Activated naive CD8-positive, alpha-beta T cell treated with anti-CD3 and anti-CD28 coated beads for 36 hours (primary cell): Measurements from ENCODE around the gene SNX8. TPM values are rescaled to one million over a fixed set of nuclear protein-coding genes. Genes with fewer than 3 reads are reported as not detected.
A peak's percentile ranks its signal among the peaks of the same experiment; 100 is the strongest.
"Not testable (repeated sequence)": the region's sequence is repeated elsewhere in the genome, so short reads cannot be mapped to it uniquely, and the experiment has no call there.

Experiments used
- DNase-seq: peaks from one replicate; pipeline ENCODE4 v3.0.0; 2021
- H3K27ac Mint-ChIP-seq: one replicate; pipeline ENCODE4 v1.8.0; 2022; ENCODE audit warnings: mild to moderate bottlenecking, moderate library complexity, mixed read lengths
- H3K27me3 Mint-ChIP-seq: one replicate; pipeline ENCODE4 v1.8.0; 2022; ENCODE audit warnings: mild to moderate bottlenecking, mixed read lengths
- H3K36me3 Mint-ChIP-seq: one replicate; pipeline ENCODE4 v1.8.0; 2021; ENCODE audit warnings: mild to moderate bottlenecking, mixed read lengths
- H3K4me1 Mint-ChIP-seq: one replicate; pipeline ENCODE4 v1.8.0; 2021; ENCODE audit warnings: mixed read lengths
- H3K4me3 Mint-ChIP-seq: one replicate; pipeline ENCODE4 v1.8.0; 2022; ENCODE audit warnings: mild to moderate bottlenecking, moderate library complexity, mixed read lengths
- H3K9me3 Mint-ChIP-seq: one replicate; pipeline ENCODE4 v1.8.0; 2022; ENCODE audit warnings: mixed read lengths
- total RNA-seq, 2 experiments: library from RNA; stranded (reverse); gene quantifications; one replicate each; pipeline ENCODE4 v1.2.3, GENCODE V29; 2021

SNX8 gene
- total RNA-seq, 2 experiments from 2014 or later, result 45.6 to 48.7 TPM

- Mint-ChIP-seq H3K4me3 (no peak overlapping the region), H3K27me3 (no peaks in the 10 kb centered on the region), H3K9me3 (no peaks in the 10 kb centered on the region), H3K4me1 (peaks cover 17% of the 10 kb centered on the region), H3K27ac (no peak overlapping the region), H3K36me3 (peaks cover 11% of the 10 kb centered on the region)
- no peak for DNase-seq
Observed at GRCh38 chr7:2309889-2310331, 4.3 kb downstream of the SNX8 start.

DNA sequence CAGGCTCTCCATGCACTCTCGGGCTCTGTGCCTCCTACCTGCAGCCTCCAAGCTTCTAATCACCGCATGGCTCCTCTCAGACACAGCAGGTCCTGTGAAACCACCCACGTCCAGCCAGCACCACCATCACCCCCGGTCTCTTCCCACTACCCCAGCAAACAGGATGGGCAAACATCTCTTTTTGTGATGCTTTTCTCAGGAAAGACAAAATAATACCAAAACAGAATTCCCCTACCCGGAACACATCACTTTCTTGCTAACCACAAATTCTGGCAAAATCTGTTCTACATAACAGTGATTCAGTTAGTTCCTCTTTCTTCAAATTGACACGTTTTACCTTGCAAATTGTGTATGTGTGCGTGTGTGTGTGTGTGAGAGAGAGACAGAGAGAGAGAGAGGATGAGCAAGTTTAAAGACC is 6.5 kb downstream of the SNX8 start:
- no peak for DNase-seq
- no peak overlapping the region for H3K27ac Mint-ChIP-seq
- peaks cover 14% of the 10 kb centered on the region for H3K4me1 Mint-ChIP-seq
- no peaks in the 10 kb centered on the region for H3K9me3 Mint-ChIP-seq
- no peaks in the 10 kb centered on the region for H3K27me3 Mint-ChIP-seq
- no peak overlapping the region for H3K4me3 Mint-ChIP-seq
- H3K36me3 Mint-ChIP-seq, result peaks cover 11% of the 10 kb centered on the region

DNA sequence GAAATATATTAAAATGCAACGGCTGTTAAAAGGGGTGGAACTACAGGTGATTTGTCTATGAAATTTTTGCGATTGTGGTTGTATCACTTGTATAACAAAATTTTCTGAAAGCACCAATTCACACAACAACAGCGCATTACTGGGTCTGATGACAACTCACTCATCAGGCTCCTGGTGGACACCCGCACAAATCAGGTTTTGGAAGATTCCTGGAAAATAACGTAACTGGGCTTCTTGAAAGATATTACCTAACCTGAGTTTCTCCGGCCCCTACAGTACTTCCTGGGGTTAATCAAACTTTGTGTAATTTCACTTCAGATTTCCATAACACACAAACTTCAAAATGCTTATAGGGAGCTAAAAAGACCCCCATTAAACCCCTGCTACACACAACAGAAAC is 7.6 kb downstream of the SNX8 start:
- Mint-ChIP-seq H3K4me3 (no peak overlapping the region), H3K27me3 (no peaks in the 10 kb centered on the region), H3K9me3 (no peaks in the 10 kb centered on the region), H3K27ac (no peak overlapping the region), H3K36me3 (peaks cover 11% of the 10 kb centered on the region), H3K4me1 (peaks cover 7% of the 10 kb centered on the region)
- DNase-seq, result no peak

DNA sequence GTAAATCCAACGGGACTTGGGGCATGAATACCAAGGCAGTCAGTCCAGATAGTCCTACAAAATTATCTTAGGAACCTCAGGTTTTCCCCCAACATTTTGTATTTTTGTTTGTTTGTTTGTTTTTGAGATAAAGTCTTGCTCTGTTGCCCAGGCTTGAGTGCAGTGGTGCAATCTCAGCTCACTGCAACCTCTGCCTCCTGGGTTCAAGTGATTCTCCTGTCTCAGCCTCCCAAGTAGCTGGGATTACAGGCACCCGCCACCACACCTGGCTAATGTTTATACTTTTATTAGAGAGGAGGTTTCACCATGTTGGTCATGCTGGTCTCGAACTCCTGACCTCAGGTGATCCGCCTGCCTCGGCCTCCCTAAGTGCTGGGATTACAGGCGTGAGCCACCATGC is 9.0 kb downstream of the SNX8 start:
- H3K9me3 Mint-ChIP-seq, H3K4me3 Mint-ChIP-seq, H3K27ac Mint-ChIP-seq, H3K27me3 Mint-ChIP-seq, DNase-seq: not testable (repeated sequence)
- Mint-ChIP-seq H3K36me3 (peaks cover 11% of the 10 kb centered on the region), H3K4me1 (peaks cover 19% of the 10 kb centered on the region)

GRCh38 chr7:2303520-2303919 is 10.7 kb downstream of the SNX8 start:
- H3K4me3 Mint-ChIP-seq, result not testable (repeated sequence)
- peaks cover 36% of the 10 kb centered on the region for H3K4me1 Mint-ChIP-seq

DNA sequence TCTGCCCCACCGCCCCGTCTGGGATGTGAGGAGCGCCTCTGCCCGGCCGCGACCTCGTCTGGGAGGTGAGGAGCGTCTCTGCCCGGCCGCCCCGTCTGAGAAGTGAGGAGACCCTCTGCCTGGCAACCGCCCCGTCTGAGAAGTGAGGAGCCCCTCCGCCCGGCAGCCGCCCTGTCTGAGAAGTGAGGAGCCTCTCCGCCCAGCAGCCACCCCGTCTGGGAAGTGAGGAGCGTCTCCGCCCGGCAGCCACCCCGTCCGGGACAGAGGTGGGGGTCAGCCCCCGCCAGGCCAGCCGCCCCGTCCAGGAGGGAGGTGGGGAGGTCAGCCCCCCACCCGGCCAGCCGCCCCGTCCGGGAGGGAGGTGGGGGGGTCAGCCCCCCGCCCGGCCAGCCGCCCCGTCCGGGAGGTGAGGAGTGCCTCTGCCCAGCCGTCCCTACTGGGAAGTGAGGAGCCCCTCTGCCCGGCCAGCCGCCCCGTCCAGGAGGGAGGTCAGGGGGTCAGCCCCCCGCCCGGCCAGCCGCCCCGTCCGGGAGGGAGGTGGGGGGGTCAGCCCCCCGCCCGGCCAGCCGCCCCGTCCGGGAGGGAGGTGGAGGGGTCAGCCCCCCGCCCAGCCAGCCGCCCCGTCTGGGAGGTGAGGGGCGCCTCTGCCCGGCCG is 11.4 kb downstream of the SNX8 start:
- not testable (repeated sequence) for H3K4me3 Mint-ChIP-seq, H3K27ac Mint-ChIP-seq, H3K9me3 Mint-ChIP-seq, DNase-seq, H3K27me3 Mint-ChIP-seq, H3K36me3 Mint-ChIP-seq
- H3K4me1 Mint-ChIP-seq, result peaks cover 38% of the 10 kb centered on the region

More at GRCh38 chr7:2303520-2303919, 10.7 kb downstream of the SNX8 start:
- H3K9me3 Mint-ChIP-seq, H3K36me3 Mint-ChIP-seq, DNase-seq, H3K27ac Mint-ChIP-seq, H3K27me3 Mint-ChIP-seq: not testable (repeated sequence)

- no peak for DNase-seq
- Mint-ChIP-seq H3K27ac (no peak overlapping the region), H3K4me3 (no peak overlapping the region), H3K9me3 (no peaks in the 10 kb centered on the region), H3K36me3 (peaks cover 5% of the 10 kb centered on the region), H3K4me1 (peaks cover 32% of the 10 kb centered on the region), H3K27me3 (no peaks in the 10 kb centered on the region)
Observed at GRCh38 chr7:2301511-2301863, 12.8 kb downstream of the SNX8 start.

GRCh38 chr7:2299870-2300512 is 14.2 kb downstream of the SNX8 start:
- Mint-ChIP-seq H3K27ac (peak overlapping the region; percentile 80), H3K27me3 (no peaks in the 10 kb centered on the region), H3K4me3 (peak overlapping the region; percentile 16)

GRCh38 chr7:2299131-2299829 is 15.0 kb downstream of the SNX8 start:
- H3K27ac Mint-ChIP-seq, result peak overlapping the region; percentile 80
- H3K4me3 Mint-ChIP-seq, result peak overlapping the region; percentile 16
- peaks cover 39% of the 10 kb centered on the region for H3K4me1 Mint-ChIP-seq
- no peaks in the 10 kb centered on the region for H3K27me3 Mint-ChIP-seq
- DNase-seq, result peak; percentile 50
- H3K9me3 Mint-ChIP-seq, result no peaks in the 10 kb centered on the region
- peaks cover 5% of the 10 kb centered on the region for H3K36me3 Mint-ChIP-seq

More at GRCh38 chr7:2299870-2300512, 14.2 kb downstream of the SNX8 start:
- Mint-ChIP-seq H3K9me3 (no peaks in the 10 kb centered on the region), H3K36me3 (peaks cover 5% of the 10 kb centered on the region), H3K4me1 (peaks cover 39% of the 10 kb centered on the region)
- DNase-seq, result no peak

- peaks cover 39% of the 10 kb centered on the region for H3K4me1 Mint-ChIP-seq
- peaks cover 1% of the 10 kb centered on the region for H3K36me3 Mint-ChIP-seq
- no peak overlapping the region for H3K27ac Mint-ChIP-seq
- H3K9me3 Mint-ChIP-seq, result no peaks in the 10 kb centered on the region
- no peaks in the 10 kb centered on the region for H3K27me3 Mint-ChIP-seq
- no peak overlapping the region for H3K4me3 Mint-ChIP-seq
- DNase-seq, result no peak
Observed at GRCh38 chr7:2296832-2297231, 17.4 kb downstream of the SNX8 start.

GRCh38 chr7:2295936-2296620 is 18.2 kb downstream of the SNX8 start:
- Mint-ChIP-seq H3K4me3 (no peak overlapping the region), H3K9me3 (no peaks in the 10 kb centered on the region), H3K36me3 (peaks cover 1% of the 10 kb centered on the region), H3K27me3 (no peaks in the 10 kb centered on the region), H3K27ac (no peak overlapping the region), H3K4me1 (peaks cover 33% of the 10 kb centered on the region)
- DNase-seq, result no peak

DNA sequence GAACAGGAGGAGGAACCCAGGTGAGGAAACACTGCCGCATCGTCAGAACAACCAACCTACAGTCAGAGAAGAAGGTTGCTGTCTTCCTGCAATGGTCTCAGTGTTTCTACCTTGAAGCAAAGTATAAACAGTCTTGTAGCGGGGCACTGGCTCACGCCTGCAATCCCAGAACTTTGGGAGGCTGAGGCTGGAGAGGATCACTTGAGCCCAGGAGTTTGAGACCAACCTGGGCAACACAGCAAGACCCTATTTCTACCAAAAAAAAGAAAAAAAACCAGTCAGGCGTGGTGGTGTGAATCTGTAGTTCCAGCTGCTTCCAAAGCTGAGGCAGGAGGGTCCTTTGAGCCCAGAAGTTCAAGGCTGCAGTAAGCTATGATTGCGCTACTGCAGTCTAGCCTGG is 23.4 kb downstream of the SNX8 start:
- H3K9me3 Mint-ChIP-seq, result no peaks in the 10 kb centered on the region
- H3K4me1 Mint-ChIP-seq, result peaks cover 2% of the 10 kb centered on the region
- no peaks in the 10 kb centered on the region for H3K27me3 Mint-ChIP-seq
- H3K4me3 Mint-ChIP-seq, result no peak overlapping the region
- no peaks in the 10 kb centered on the region for H3K36me3 Mint-ChIP-seq
- no peak for DNase-seq
- no peak overlapping the region for H3K27ac Mint-ChIP-seq

GRCh38 chr7:2289621-2290020 is 24.6 kb downstream of the SNX8 start:
- H3K9me3 Mint-ChIP-seq, result no peaks in the 10 kb centered on the region
- no peak for DNase-seq
- no peaks in the 10 kb centered on the region for H3K36me3 Mint-ChIP-seq
- H3K4me1 Mint-ChIP-seq, result no peaks in the 10 kb centered on the region
- no peak overlapping the region for H3K27ac Mint-ChIP-seq
- H3K4me3 Mint-ChIP-seq, result no peak overlapping the region
- H3K27me3 Mint-ChIP-seq, result no peaks in the 10 kb centered on the region

GRCh38 chr7:2289111-2289586 is 25.1 kb downstream of the SNX8 start:
- Mint-ChIP-seq H3K27me3 (no peaks in the 10 kb centered on the region), H3K4me3 (no peak overlapping the region), H3K27ac (no peak overlapping the region), H3K4me1 (no peaks in the 10 kb centered on the region), H3K36me3 (no peaks in the 10 kb centered on the region), H3K9me3 (no peaks in the 10 kb centered on the region)
- no peak for DNase-seq

GRCh38 chr7:2288503-2288902 is 25.7 kb downstream of the SNX8 start:
- Mint-ChIP-seq H3K9me3 (no peaks in the 10 kb centered on the region), H3K27ac (no peak overlapping the region), H3K4me1 (no peaks in the 10 kb centered on the region)

More at GRCh38 chr7:2288503-2288902, 25.7 kb downstream of the SNX8 start:
- DNase-seq, result no peak
- H3K4me3 Mint-ChIP-seq, result no peak overlapping the region
- no peaks in the 10 kb centered on the region for H3K27me3 Mint-ChIP-seq
- no peaks in the 10 kb centered on the region for H3K36me3 Mint-ChIP-seq
